Duodenal mucosa (tissue), 2 donors: ENCODE results near the gene IRAK2.

ENCODE experiments used
- H3K27ac ChIP-seq: one replicate; pipeline ENCODE4 v1.7.0; 2013; ENCODE audit warnings: low read depth, low read length
- H3K27me3 ChIP-seq, 2 donors: one replicate each; pipeline ENCODE4 v1.7.0; 2013; ENCODE audit warnings: low read length in 2 of 2, control low read depth in 1 of 2; ENCODE audit not compliant: insufficient read depth in 2 of 2, control insufficient read depth in 1 of 2
- H3K36me3 ChIP-seq, 2 donors: one replicate each; pipeline ENCODE4 v1.7.0; 2013; ENCODE audit warnings: low read length in 2 of 2, control low read depth in 1 of 2; ENCODE audit not compliant: insufficient read depth in 2 of 2, control insufficient read depth in 1 of 2
- H3K4me1 ChIP-seq, 2 donors: one replicate each; pipeline ENCODE4 v1.7.0; 2013; ENCODE audit warnings: low read length in 2 of 2, control low read depth in 1 of 2; ENCODE audit not compliant: insufficient read depth in 2 of 2, control insufficient read depth in 1 of 2
- H3K4me3 ChIP-seq, 2 donors: one replicate each; pipeline ENCODE4 v1.7.0; 2013; ENCODE audit warnings: low read length in 2 of 2, low read depth in 1 of 2
- H3K9ac ChIP-seq, 2 donors: one replicate each; pipeline ENCODE4 v1.7.0; 2013; ENCODE audit warnings: low read length in 2 of 2, low read depth in 1 of 2
- H3K9me3 ChIP-seq, 2 donors: one replicate each; pipeline ENCODE4 v1.7.0; 2013; ENCODE audit warnings: low read length in 2 of 2, control low read depth in 1 of 2; ENCODE audit not compliant: control insufficient read depth in 1 of 2

Gene IRAK2

DNA sequence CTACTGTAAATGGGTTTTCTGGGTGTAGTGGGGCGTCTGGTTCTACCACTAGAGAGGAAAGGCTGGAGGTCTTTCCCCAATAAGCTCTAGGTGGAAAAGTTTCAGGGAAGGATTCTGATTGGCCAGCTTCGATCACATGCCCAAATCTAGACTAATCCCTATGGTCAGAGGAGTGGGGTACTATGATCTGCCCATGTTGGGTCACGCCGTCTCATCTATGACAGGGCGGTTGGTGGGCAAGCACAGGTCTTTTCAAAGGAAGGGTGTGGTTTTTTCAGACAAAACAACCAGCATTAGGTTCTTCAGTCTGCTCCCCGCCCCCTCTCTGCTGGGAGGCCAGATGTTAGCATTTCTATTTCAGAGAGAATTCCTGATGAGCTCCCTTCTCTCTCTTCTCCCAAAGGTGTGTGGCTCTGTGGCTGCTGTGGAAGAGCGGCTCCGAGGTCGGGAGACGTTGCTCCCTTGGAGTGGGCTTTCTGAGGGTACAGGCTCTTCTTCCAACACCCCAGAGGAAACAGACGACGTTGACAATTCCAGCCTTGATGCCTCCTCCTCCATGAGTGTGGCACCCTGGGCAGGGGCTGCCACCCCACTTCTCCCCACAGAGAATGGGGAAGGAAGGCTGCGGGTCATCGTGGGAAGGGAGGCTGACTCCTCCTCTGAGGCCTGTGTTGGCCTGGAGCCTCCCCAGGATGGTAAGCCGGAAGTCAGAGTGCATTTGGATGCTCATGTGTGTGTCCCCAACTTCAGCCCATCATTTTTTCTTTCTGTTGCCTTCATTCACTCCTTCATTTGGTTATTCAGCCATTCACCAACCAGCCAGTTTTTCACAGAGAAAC is 73.8 kb downstream of the IRAK2 start:
- Histone ChIP-seq H3K36me3 (peaks cover 0 to 5% of the 10 kb centered on the region in 2 donors), H3K4me3 (no peak overlapping the region), H3K27me3 (no peaks in the 10 kb centered on the region), H3K4me1 (no peaks in the 10 kb centered on the region), H3K9ac (no peak overlapping the region), H3K27ac (no peak overlapping the region), H3K9me3 (no peaks in the 10 kb centered on the region)

- Histone ChIP-seq H3K9ac (no peak overlapping the region), H3K9me3 (peaks cover 12 to 15% of the 10 kb centered on the region in 2 donors), H3K4me1 (no peaks in the 10 kb centered on the region), H3K4me3 (no peak overlapping the region), H3K27ac (no peak overlapping the region), H3K36me3 (peaks cover 0 to 5% of the 10 kb centered on the region in 2 donors), H3K27me3 (no peaks in the 10 kb centered on the region)
These were observed 76.1 kb downstream of the IRAK2 start for GRCh38 chr3:10240799-10241198.

DNA sequence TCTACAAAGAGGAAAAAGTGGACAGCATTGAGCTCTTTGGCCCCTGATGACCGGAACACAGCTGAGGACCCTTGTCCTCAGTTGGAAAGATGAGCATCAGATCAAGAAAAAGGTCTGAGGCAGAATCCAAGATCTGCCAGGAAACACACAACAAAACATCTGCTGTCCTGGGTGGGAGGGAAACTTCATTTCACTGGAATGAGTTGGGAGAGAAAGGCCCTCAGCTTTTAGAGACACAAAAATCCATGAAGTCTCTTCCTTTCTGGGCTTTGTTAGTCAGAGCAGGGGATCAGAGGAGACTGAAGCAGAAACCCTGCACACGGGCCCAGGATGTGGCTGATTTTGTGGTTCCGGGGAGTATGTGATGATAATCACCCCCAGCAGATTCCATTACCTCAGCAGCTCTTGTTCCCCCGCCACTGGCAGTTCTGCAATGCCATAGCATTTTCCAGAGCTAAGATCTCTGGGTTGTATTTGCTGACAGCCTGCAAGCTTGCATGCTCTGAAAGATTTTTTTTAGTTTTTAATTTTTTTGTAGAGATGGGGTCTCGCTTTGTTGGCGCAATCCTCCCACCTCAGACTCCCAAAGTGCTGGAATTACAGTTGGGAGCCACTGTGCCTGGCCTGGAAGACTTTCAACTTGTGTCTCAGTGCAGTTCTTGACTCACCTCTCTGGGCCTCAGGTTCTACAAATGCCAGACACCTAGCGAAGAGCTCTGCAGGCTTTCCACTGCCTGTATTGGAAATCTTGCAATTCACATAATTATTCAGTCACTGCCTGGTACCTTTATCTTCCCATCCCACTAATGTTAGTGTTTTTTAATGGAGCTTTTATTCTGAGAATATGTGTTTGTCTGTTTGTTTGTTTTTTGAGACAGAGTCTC is 77.7 kb downstream of the IRAK2 start:
- Histone ChIP-seq H3K4me3 (no peak overlapping the region), H3K9me3 (peaks cover 12 to 15% of the 10 kb centered on the region in 2 donors), H3K4me1 (no peaks in the 10 kb centered on the region), H3K36me3 (no peaks in the 10 kb centered on the region), H3K27me3 (no peaks in the 10 kb centered on the region), H3K27ac (peak overlapping the region; percentile 2), H3K9ac (peak overlapping the region in 1 of 2 donors; percentile 43)

GRCh38 chr3:10244009-10244408 is 79.3 kb downstream of the IRAK2 start:
- Histone ChIP-seq H3K27ac (no peak overlapping the region), H3K4me3 (no peak overlapping the region), H3K36me3 (no peaks in the 10 kb centered on the region), H3K4me1 (peaks cover 0 to 6% of the 10 kb centered on the region in 2 donors), H3K9ac (no peak overlapping the region), H3K9me3 (peaks cover 12 to 15% of the 10 kb centered on the region in 2 donors), H3K27me3 (no peaks in the 10 kb centered on the region)

- peaks cover 9 to 12% of the 10 kb centered on the region in 2 donors for H3K4me1 ChIP-seq
- no peak overlapping the region for H3K4me3 ChIP-seq
- no peak overlapping the region for H3K9ac ChIP-seq
- no peaks in the 10 kb centered on the region for H3K27me3 ChIP-seq
- H3K36me3 ChIP-seq, result no peaks in the 10 kb centered on the region
- peaks cover 12 to 15% of the 10 kb centered on the region in 2 donors for H3K9me3 ChIP-seq
- H3K27ac ChIP-seq, result no peak overlapping the region
These were observed 80.5 kb downstream of the IRAK2 start for GRCh38 chr3:10245081-10245712.

DNA sequence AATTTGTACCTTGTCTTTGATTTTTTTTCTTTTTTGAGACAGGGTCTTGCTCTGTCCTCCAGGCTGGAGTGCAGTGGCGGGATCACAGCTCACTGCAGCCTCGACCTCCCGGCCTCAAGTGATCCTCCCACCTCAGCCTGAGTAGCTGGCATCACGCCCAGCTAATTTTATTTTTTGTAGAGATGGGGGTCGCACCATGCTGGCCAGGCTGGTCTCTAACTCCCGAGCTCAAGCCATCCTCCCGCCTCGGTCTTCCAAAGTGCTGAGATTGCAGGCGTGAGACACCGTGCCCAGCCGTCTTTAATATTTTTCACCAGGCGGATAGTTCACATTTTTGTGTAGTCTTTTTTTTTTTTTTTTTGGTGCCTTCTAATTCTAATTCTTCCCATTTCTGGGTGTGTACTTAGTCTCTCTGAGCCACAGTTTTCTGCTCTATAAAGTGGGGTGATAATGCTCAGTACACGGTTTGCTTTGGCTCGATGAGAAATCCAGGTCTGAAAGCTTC is 83.0 kb downstream of the IRAK2 start:
- H3K9ac ChIP-seq, result peak overlapping the region in 1 of 2 donors; percentile 63
- H3K4me3 ChIP-seq, result peak overlapping the region; percentile 90 to 97
- H3K36me3 ChIP-seq, result peaks cover 4 to 6% of the 10 kb centered on the region in 2 donors
- no peaks in the 10 kb centered on the region for H3K27me3 ChIP-seq
- peak overlapping the region; percentile 1 for H3K27ac ChIP-seq
- peaks cover 19 to 23% of the 10 kb centered on the region in 2 donors for H3K4me1 ChIP-seq
- peaks cover 12 to 15% of the 10 kb centered on the region in 2 donors for H3K9me3 ChIP-seq

DNA sequence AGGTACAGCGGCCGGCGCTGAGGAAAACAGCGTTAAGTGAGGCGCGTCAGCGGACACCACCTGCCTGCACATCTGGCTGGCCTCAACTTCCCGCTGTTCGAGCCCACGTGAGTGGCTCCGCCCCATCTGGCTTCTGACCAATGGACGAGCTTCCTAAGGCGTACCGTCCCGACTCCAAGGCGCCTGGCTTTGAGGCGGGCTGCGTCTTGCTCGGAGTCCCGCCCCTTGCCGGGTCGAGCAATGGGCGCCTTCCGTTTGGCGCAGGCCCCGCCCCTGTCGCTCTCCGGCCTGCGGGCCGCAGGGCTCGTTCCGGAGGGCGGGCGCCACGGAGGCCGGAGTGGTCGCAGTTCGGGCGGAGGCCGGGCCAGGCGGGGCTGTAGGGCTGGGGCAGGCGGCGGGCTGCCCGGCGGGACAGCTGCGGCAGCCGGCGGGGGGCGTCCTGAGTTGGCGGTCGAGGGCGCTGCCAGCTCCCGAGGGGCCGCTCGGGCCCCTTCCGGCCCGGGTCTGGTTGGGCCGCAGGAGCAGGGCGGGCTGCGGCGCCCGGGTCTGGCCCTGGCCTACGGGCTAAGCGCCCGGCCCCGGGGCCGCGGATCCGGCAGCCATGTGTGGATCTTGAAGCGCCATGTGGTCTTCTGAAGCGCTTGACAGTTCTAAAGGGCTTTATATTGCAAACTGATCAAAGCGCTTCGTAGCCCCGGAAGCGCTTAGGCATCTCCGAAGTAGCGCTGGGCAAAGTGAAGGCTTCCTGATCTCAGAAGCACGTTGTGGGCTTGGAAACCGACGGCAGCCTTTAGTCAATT is 83.7 kb downstream of the IRAK2 start, which contains the start of gene TATDN2:
Gene TATDN2, plus strand, starts transcription at position 276 of the 800 bp plus-strand sequence. CDS start 742 bp downstream, outside the sequence.
- Histone ChIP-seq H3K4me3 (peak within 1 kb of the TSS; percentile 90 to 97), H3K36me3 (peaks cover 6 to 11% of the 10 kb centered on the region in 2 donors), H3K9ac (peak within 1 kb of the TSS; percentile 80 to 92), H3K27me3 (no peaks in the 10 kb centered on the region), H3K9me3 (peaks cover 12 to 15% of the 10 kb centered on the region in 2 donors), H3K27ac (peak within 1 kb of the TSS; percentile 68), H3K4me1 (peaks cover 19 to 23% of the 10 kb centered on the region in 2 donors)

DNA sequence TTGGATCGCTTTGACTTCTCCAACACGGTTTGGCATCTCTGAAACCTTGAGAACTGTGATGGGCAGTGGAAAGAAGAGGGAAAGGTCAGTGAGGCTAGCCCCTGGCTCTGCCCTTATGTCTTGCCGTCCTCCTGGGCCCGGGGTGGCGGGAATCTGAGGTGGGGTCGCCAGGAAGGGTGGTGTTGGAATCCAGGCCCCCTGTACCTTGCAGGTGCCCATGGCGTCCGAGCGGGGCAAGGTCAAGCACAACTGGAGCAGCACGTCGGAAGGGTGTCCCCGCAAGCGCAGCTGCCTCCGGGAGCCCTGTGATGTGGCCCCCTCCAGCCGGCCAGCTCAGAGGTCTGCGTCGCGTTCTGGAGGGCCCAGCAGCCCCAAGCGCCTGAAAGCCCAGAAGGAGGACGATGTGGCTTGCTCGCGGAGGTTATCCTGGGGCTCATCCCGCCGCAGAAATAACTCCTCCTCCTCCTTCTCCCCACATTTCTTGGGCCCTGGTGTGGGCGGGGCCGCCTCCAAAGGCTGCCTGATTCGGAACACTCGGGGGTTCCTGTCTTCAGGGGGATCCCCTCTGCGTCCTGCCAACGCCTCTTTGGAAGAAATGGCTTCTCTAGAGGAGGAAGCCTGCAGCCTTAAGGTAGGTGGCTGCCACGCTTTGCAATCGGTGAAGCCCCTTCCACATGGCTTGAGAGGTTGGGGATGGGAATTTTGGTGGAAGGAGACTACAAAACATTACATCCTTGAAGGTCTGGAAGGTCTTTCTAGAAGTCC is 84.4 kb downstream of the IRAK2 start:
- Histone ChIP-seq H3K4me1 (peaks cover 19 to 23% of the 10 kb centered on the region in 2 donors), H3K9ac (peak overlapping the region; percentile 80 to 92)

More for the DNA sequence above, 84.4 kb downstream of the IRAK2 start:
- H3K27ac ChIP-seq, result peak overlapping the region; percentile 68
- peaks cover 12 to 15% of the 10 kb centered on the region in 2 donors for H3K9me3 ChIP-seq
- H3K36me3 ChIP-seq, result peaks cover 13 to 18% of the 10 kb centered on the region in 2 donors
- H3K4me3 ChIP-seq, result peak overlapping the region; percentile 90 to 97
- H3K27me3 ChIP-seq, result no peaks in the 10 kb centered on the region
